HFF-Myc (cell line): Measurements from ENCODE around the gene NBL1.

Experiments used
- DNase-seq: peaks from one replicate; pipeline ENCODE4 v3.0.0-alpha.2; 2011; ENCODE audit warnings: low read depth; ENCODE audit errors: extremely low read depth
- H3K4me3 ChIP-seq: replicated peaks from 2 replicates; pipeline ENCODE4 v1.5.1; 2011; ENCODE audit warnings: low read depth, mild to moderate bottlenecking, control low read depth, low read length
- CTCF ChIP-seq: IDR thresholded peaks from 2 replicates; pipeline ENCODE4 v1.5.1; 2012; ENCODE audit warnings: mild to moderate bottlenecking, low read depth, low read length, control low read depth; ENCODE audit errors: missing control alignments

NBL1 gene

GRCh38 chr1:19646377-19647319 lies 2.5 kb downstream of the NBL1 start:
- no peak for TF ChIP-seq CTCF
- peak overlapping the region; percentile 82 for H3K4me3 ChIP-seq

GRCh38 chr1:19647643-19648042 lies 3.5 kb downstream of the NBL1 start:
- no peak for DNase-seq
- H3K4me3 ChIP-seq = peak overlapping the region; percentile 82
- no peak for TF ChIP-seq CTCF

More at GRCh38 chr1:19646377-19647319, 2.5 kb downstream of the NBL1 start:
- no peak for DNase-seq

- no peak overlapping the region; the same call in 1 of the 2 replicates for H3K4me3 ChIP-seq
- DNase-seq = no peak
- TF ChIP-seq CTCF = no peak
Measured at GRCh38 chr1:19648239-19648638, 4.1 kb downstream of the NBL1 start.

- TF ChIP-seq CTCF = peak; percentile 29
- no peak for DNase-seq
Measured at GRCh38 chr1:19648689-19649088, 4.6 kb downstream of the NBL1 start.

GRCh38 chr1:19650416-19651140 lies 6.5 kb downstream of the NBL1 start:
- TF ChIP-seq CTCF = no peak
- no peak for DNase-seq
- H3K4me3 ChIP-seq = no peak overlapping the region

More at GRCh38 chr1:19648689-19649088, 4.6 kb downstream of the NBL1 start:
- no peak overlapping the region for H3K4me3 ChIP-seq

GRCh38 chr1:19651141-19651737 lies 7.1 kb downstream of the NBL1 start:
- H3K4me3 ChIP-seq = no peak overlapping the region
- no peak for DNase-seq
- TF ChIP-seq CTCF = peak; percentile 65
